PC-9 (cell line): Measurements from ENCODE around the gene TXLNB. TPM values are rescaled to one million over a fixed set of nuclear protein-coding genes. Genes with fewer than 3 reads are reported as not detected.

ENCODE experiments used
- BruUV-seq: library from RNA; stranded (reverse); fragments of 400-500 nt; replicated peaks from 2 replicates; lab custom pipeline; 2021; lab: Mats Ljungman, UMichigan
- CTCF ChIA-PET: fragments of 300-600 bp; sonication (Branson Sonifier 250); formaldehyde crosslinking; loops from one replicate; lab custom pipeline; 2022; ENCODE audit warnings: antibody characterized with exemption; lab: Charles Lee
- POLR2A ChIA-PET: fragments of 300-600 bp; sonication (Branson Sonifier 250); formaldehyde crosslinking; loops from one replicate; lab custom pipeline; 2022; ENCODE audit warnings: antibody characterized with exemption; ENCODE audit not compliant: unreplicated experiment; lab: Charles Lee
- DNase-seq, 2 experiments: peaks; one replicate each; pipeline versions ENCODE4 v3.0.0 to v3.0.0-alpha.2; 2015 to 2022; ENCODE audit warnings: mixed read lengths in 1 of 2
- H2AFZ ChIP-seq: fragments of 200-600 bp; sonication (generic); 2 replicates; pipeline ENCODE4 v1.8.1; 2017; ENCODE audit warnings: antibody characterized with exemption
- H3F3A ChIP-seq: fragments of 200-600 bp; sonication (generic); 2 replicates; pipeline ENCODE4 v1.8.1; 2017; ENCODE audit warnings: antibody characterized with exemption, mild to moderate bottlenecking, low read depth; ENCODE audit not compliant: insufficient read depth
- H3K27ac ChIP-seq: fragments of 200-600 bp; sonication (generic); 2 replicates; pipeline ENCODE4 v1.6.1; 2016; ENCODE audit warnings: mixed run types
- H3K27me3 ChIP-seq: fragments of 200-600 bp; sonication (generic); 2 replicates; pipeline ENCODE4 v1.6.1; 2016; ENCODE audit warnings: low read depth, mixed run types; ENCODE audit not compliant: insufficient read depth
- H3K36me3 ChIP-seq: fragments of 200-600 bp; sonication (generic); 2 replicates; pipeline ENCODE4 v1.6.1; 2016; ENCODE audit warnings: low read depth, mixed run types
- H3K4me1 ChIP-seq: fragments of 200-600 bp; sonication (generic); replicated peaks from 2 replicates; pipeline ENCODE4 v1.6.1; 2016; ENCODE audit warnings: mixed run types; ENCODE audit not compliant: insufficient read depth
- H3K4me2 ChIP-seq: fragments of 200-600 bp; sonication (generic); 2 replicates; pipeline ENCODE4 v1.6.1; 2017; ENCODE audit warnings: mixed run types
- H3K4me3 ChIP-seq: fragments of 200-600 bp; sonication (generic); 2 replicates; pipeline ENCODE4 v1.6.1; 2016; ENCODE audit warnings: mixed run types
- H3K79me2 ChIP-seq: fragments of 200-600 bp; sonication (generic); 2 replicates; pipeline ENCODE4 v1.6.1; 2017; ENCODE audit warnings: low read depth, mixed run types
- H3K9me2 ChIP-seq: fragments of 200-600 bp; sonication (generic); 2 replicates; pipeline ENCODE4 v1.8.1; 2017; ENCODE audit warnings: mild to moderate bottlenecking; ENCODE audit not compliant: insufficient read depth
- H3K9me3 ChIP-seq: fragments of 200-600 bp; sonication (generic); 2 replicates; pipeline ENCODE4 v1.8.1; 2016; ENCODE audit warnings: low read depth; ENCODE audit not compliant: insufficient read depth
- H4K20me1 ChIP-seq: fragments of 200-600 bp; sonication (generic); 2 replicates; pipeline ENCODE4 v1.8.1; 2017; ENCODE audit not compliant: insufficient read depth
- EZH2 ChIP-seq: fragments of 200-600 bp; sonication (generic); IDR thresholded peaks from 2 replicates; pipeline ENCODE4 v1.8.0; 2017; ENCODE audit warnings: antibody characterized with exemption, low read depth
- intact Hi-C: fragments of 100-400 bp; cut with micrococcal nuclease; formaldehyde crosslinking; loops from one replicate; pipeline ENCODE4 v1.10.0; 2022; ENCODE audit not compliant: unreplicated experiment
- total RNA-seq: library from RNA; stranded (reverse); gene quantifications from 2 replicates; pipeline ENCODE4 v1.2.3, GENCODE V29; 2021
- TF ChIP-seq, protein P1 (sequence below): fragments of 200-600 bp; sonication (generic); conservative IDR thresholded peaks from 2 replicates; pipeline ENCODE4 v1.6.1; 2017; ENCODE audit warnings: mixed run types, antibody characterized with exemption, mild to moderate bottlenecking, moderate library complexity

TXLNB gene
- total RNA-seq, 1 experiment from 2014 or later: 0.09 TPM

- no peak overlapping the region for H3K4me2 ChIP-seq
- ChIA-PET POLR2A (no interaction called here), CTCF (interaction anchor here (0.6 kb wide), 1 partner anchor 15 kb away, joined by 7 read pairs; no protein-coding TSS in a partner anchor)
- no peaks in the 10 kb centered on the region for H3K79me2 ChIP-seq
- H3K9me2 ChIP-seq: peaks cover under 1% of the 10 kb centered on the region; the same call in 1 of the 2 replicates
- no peaks in the 10 kb centered on the region for H3K36me3 ChIP-seq
- no peaks in the 10 kb centered on the region for H3K9me3 ChIP-seq
- no peak overlapping the region for H2AFZ ChIP-seq
- no peaks in the 10 kb centered on the region; the same call in 1 of the 2 replicates for H3F3A ChIP-seq
- H3K27me3 ChIP-seq: no peaks in the 10 kb centered on the region
- TF ChIP-seq EZH2: no peak
- TF ChIP-seq, protein P1, sequence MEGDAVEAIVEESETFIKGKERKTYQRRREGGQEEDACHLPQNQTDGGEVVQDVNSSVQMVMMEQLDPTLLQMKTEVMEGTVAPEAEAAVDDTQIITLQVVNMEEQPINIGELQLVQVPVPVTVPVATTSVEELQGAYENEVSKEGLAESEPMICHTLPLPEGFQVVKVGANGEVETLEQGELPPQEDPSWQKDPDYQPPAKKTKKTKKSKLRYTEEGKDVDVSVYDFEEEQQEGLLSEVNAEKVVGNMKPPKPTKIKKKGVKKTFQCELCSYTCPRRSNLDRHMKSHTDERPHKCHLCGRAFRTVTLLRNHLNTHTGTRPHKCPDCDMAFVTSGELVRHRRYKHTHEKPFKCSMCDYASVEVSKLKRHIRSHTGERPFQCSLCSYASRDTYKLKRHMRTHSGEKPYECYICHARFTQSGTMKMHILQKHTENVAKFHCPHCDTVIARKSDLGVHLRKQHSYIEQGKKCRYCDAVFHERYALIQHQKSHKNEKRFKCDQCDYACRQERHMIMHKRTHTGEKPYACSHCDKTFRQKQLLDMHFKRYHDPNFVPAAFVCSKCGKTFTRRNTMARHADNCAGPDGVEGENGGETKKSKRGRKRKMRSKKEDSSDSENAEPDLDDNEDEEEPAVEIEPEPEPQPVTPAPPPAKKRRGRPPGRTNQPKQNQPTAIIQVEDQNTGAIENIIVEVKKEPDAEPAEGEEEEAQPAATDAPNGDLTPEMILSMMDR: no peak
- intact Hi-C loops: no loop called here
- H4K20me1 ChIP-seq: no peaks in the 10 kb centered on the region
- no peak overlapping the region for H3K4me3 ChIP-seq
- no peaks in the 10 kb centered on the region for H3K4me1 ChIP-seq
- DNase-seq: no peak
- no TSS peak for BruUV-seq
- no peak overlapping the region for H3K27ac ChIP-seq
Observed at GRCh38 chr6:139265512-139266190, 26.1 kb downstream of the TXLNB start.

GRCh38 chr6:139262519-139263300 is 29.1 kb downstream of the TXLNB start:
- Histone ChIP-seq H3K4me2 (no peak overlapping the region), H3K27ac (no peak overlapping the region), H3K9me2 (peaks cover 4% of the 10 kb centered on the region), H4K20me1 (no peaks in the 10 kb centered on the region), H3K36me3 (no peaks in the 10 kb centered on the region), H3F3A (no peaks in the 10 kb centered on the region; the same call in 1 of the 2 replicates), H3K4me1 (no peaks in the 10 kb centered on the region), H2AFZ (peak overlapping the region; percentile 6), H3K27me3 (no peaks in the 10 kb centered on the region), H3K4me3 (no peak overlapping the region), H3K79me2 (no peaks in the 10 kb centered on the region), H3K9me3 (no peaks in the 10 kb centered on the region)
- POLR2A ChIA-PET: no interaction called here
- intact Hi-C loops: no loop called here
- TF ChIP-seq, protein P1: no peak
- TF ChIP-seq EZH2: no peak
- peak in 1 of 2 experiments; percentile 23 for DNase-seq
- CTCF ChIA-PET: no interaction called here
- no TSS peak for BruUV-seq

DNA sequence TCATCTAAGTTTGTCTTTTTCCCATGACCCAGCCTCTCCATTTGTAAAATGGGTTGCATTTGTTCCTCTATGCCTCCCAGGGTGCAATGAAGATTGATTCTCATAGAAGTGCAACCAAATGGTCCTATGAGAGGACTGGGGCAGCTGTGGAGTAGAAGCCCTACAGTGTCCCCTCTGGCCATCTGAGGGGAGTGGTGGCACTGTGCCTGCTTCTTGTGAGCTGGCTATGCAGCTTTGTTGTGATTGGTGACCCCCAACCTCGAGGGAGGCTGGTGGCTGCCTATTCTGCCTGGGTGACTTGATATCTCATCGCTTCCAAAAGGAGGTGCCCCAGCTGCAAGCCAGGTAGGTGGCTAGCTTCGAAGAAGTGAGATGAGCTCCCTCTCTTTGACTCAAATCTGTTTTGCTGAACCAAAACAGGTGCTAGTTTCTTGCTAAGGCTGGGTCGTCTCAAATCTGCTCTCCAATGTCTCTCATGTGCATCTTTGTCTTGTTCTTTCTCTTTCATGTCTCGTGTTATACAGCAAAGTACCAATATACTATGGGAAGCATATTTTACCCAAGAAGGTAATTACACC is 33.9 kb downstream of the TXLNB start:
- Histone ChIP-seq H3K9me3 (no peaks in the 10 kb centered on the region), H2AFZ (peak overlapping the region; percentile 4; the same call in 1 of the 2 replicates), H3K9me2 (peaks cover 4% of the 10 kb centered on the region), H3K4me2 (no peak overlapping the region), H3K36me3 (no peaks in the 10 kb centered on the region), H3K27ac (no peak overlapping the region), H3K4me3 (no peak overlapping the region), H3K79me2 (no peaks in the 10 kb centered on the region), H3K27me3 (no peaks in the 10 kb centered on the region), H4K20me1 (no peaks in the 10 kb centered on the region), H3K4me1 (peaks cover 9% of the 10 kb centered on the region), H3F3A (no peaks in the 10 kb centered on the region)
- peak in 1 of 2 experiments; percentile 20 for DNase-seq
- TF ChIP-seq EZH2: no peak
- TF ChIP-seq, protein P1: no peak
- ChIA-PET CTCF (no interaction called here), POLR2A (no interaction called here)
- intact Hi-C loops: no loop called here
- no TSS peak for BruUV-seq
